SKM-1 treated with dmso at 0.1 percent for 144 hours (cell line): Measurements from ENCODE around the gene MAD1L1.

Experiments
- DNase-seq: peaks from one replicate; lab custom pipeline; 2025; ENCODE audit not compliant: unreplicated experiment; lab: John Stamatoyannopoulos, UW

Gene MAD1L1

GRCh38 chr7:1769286-1770200 is 463.2 kb downstream of the MAD1L1 start:
- no peak for DNase-seq

- DNase-seq, result no peak
Observed at GRCh38 chr7:1768832-1769231, 463.9 kb downstream of the MAD1L1 start.

- DNase-seq, result no peak
Observed at GRCh38 chr7:1767524-1767923, 465.2 kb downstream of the MAD1L1 start.
